ENCODE results near the gene BCL3. TPM values are rescaled to one million over a fixed set of nuclear protein-coding genes. Genes with fewer than 3 reads are reported as not detected.

BCL3 gene
- polyA plus RNA-seq, 1 donor (not counting 4 experiments of a cell fraction or from before 2014, with no cell fraction given) = 1.1 TPM

DNA sequence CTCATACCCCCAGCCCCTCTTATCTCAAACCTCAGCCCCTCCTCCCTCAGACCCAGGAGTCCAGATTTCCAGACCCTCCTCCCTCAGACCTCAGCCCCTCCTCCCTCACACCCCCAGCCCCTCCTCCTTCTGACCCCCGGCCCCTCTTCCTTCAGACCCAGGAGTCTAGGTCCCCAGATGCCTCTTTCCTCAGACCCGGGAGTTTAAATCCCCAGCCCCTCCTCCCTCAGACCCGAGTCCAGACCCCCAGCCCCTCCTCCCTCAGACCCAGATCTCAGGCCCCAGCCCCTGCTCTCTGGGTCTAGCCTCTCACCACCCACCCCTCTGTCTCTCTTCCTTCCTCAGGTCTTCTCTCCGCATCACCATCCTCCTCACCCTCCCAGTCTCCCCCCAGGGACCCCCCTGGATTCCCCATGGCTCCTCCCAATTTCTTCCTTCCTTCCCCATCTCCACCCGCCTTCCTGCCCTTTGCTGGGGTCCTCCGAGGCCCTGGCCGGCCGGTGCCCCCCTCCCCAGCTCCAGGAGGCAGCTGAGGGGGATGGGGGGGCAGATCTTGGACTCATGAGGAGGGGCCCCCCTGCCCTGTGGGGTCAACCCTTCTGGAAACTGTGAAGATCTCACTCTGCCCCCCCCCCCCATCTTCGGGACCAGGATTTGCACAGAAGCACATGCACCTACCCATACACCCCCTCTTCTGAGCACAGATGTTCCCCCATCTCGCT lies 10.7 kb downstream of the BCL3 start:
- Histone ChIP-seq H4K20me1 (ENCODE audit: control insufficient read depth, extremely low read depth, insufficient read depth, low read length) (no peaks in the 10 kb centered on the region), H3K9me1 (ENCODE audit: control insufficient read depth, extremely low read depth, insufficient read depth, low read length) (no peaks in the 10 kb centered on the region), H3K9me3 (ENCODE audit: control insufficient read depth, low read depth, low read length) (no peaks in the 10 kb centered on the region), H3K27me3 (ENCODE audit: control insufficient read depth, extremely low read depth, insufficient read depth, low read length) (no peaks in the 10 kb centered on the region), H3K36me3 (ENCODE audit: control insufficient read depth in 2 of 2, extremely low read depth in 1 of 2, insufficient read depth in 2 of 2, low read length in 2 of 2) (peaks cover 15 to 19% of the 10 kb centered on the region in 2 experiments), H3K9ac (ENCODE audit: control insufficient read depth, extremely low read depth, insufficient read depth, low read length) (no peak overlapping the region), H3K4me1 (ENCODE audit: control insufficient read depth, extremely low read depth, insufficient read depth, low read length) (peaks cover 11% of the 10 kb centered on the region), H3K4me3 (ENCODE audit: control insufficient read depth in 2 of 3, extremely low read depth in 1 of 3, insufficient read depth in 2 of 3, low read depth in 1 of 3, low read length in 3 of 3) (no peak overlapping the region), H3K27ac (ENCODE audit: control insufficient read depth, insufficient read depth, low read length) (no peak overlapping the region), H2AFZ (ENCODE audit: control insufficient read depth, low read length) (no peak overlapping the region), H3K79me2 (ENCODE audit: control insufficient read depth, insufficient read depth, low read length) (peaks cover 3% of the 10 kb centered on the region), H3K4me2 (ENCODE audit: control insufficient read depth, extremely low read depth, insufficient read depth, low read depth, low read length) (no peak overlapping the region)
- TF ChIP-seq EZH2 (IDR thresholded peaks at IDR 0.05; ENCODE audit: low read length) = no peak
- TF ChIP-seq, protein P1, sequence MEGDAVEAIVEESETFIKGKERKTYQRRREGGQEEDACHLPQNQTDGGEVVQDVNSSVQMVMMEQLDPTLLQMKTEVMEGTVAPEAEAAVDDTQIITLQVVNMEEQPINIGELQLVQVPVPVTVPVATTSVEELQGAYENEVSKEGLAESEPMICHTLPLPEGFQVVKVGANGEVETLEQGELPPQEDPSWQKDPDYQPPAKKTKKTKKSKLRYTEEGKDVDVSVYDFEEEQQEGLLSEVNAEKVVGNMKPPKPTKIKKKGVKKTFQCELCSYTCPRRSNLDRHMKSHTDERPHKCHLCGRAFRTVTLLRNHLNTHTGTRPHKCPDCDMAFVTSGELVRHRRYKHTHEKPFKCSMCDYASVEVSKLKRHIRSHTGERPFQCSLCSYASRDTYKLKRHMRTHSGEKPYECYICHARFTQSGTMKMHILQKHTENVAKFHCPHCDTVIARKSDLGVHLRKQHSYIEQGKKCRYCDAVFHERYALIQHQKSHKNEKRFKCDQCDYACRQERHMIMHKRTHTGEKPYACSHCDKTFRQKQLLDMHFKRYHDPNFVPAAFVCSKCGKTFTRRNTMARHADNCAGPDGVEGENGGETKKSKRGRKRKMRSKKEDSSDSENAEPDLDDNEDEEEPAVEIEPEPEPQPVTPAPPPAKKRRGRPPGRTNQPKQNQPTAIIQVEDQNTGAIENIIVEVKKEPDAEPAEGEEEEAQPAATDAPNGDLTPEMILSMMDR (optimal IDR thresholded peaks at IDR 0.05 in 1 of 3, IDR thresholded peaks at IDR 0.05 in 1 of 3, conservative IDR thresholded peaks at IDR 0.05 in 1 of 3; ENCODE audit: extremely low read depth in 1 of 3, insufficient read depth in 2 of 3, low read length in 3 of 3) = no peak
- dilution Hi-C loops (cut with MboI; ENCODE audit: extremely low pct_ligation_motif_present, low sequenced_read_pairs) = no loop called here
- DNase-seq (ENCODE audit: low read depth, low spot score) (no peak), FAIRE-seq (no peak)

DNA sequence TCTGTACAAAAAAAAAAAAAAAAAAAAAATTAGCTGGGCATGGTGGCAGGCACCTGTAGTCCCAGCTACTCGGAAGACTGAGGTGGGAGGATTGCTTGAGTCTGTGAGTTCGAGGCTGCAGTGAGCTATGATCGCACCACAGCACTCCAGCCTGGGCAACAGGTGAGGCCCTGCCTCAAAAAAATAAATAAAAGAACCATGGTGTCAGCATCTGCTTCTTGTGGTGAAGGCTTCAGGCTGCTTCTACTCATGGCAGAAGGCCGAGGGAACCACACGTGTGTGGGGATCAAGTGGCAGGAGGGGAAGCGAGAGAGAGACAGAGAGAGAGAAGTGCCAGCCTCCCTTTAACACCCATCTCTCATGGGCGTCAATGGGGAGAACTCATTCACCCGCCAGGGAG lies 13.5 kb downstream of the BCL3 start:
- Histone ChIP-seq H3K4me1 (ENCODE audit: control insufficient read depth, extremely low read depth, insufficient read depth, low read length) (no peaks in the 10 kb centered on the region), H3K4me2 (ENCODE audit: control insufficient read depth, extremely low read depth, insufficient read depth, low read depth, low read length) (no peak overlapping the region), H3K79me2 (ENCODE audit: control insufficient read depth, insufficient read depth, low read length) (no peaks in the 10 kb centered on the region), H3K4me3 (ENCODE audit: control insufficient read depth in 2 of 3, extremely low read depth in 1 of 3, insufficient read depth in 2 of 3, low read depth in 1 of 3, low read length in 3 of 3) (no peak overlapping the region), H3K27me3 (ENCODE audit: control insufficient read depth, extremely low read depth, insufficient read depth, low read length) (no peaks in the 10 kb centered on the region), H3K27ac (ENCODE audit: control insufficient read depth, insufficient read depth, low read length) (no peak overlapping the region), H4K20me1 (ENCODE audit: control insufficient read depth, extremely low read depth, insufficient read depth, low read length) (no peaks in the 10 kb centered on the region), H2AFZ (ENCODE audit: control insufficient read depth, low read length) (no peak overlapping the region), H3K36me3 (ENCODE audit: control insufficient read depth in 2 of 2, extremely low read depth in 1 of 2, insufficient read depth in 2 of 2, low read length in 2 of 2) (peaks cover 8 to 13% of the 10 kb centered on the region in 2 experiments), H3K9me3 (ENCODE audit: control insufficient read depth, low read depth, low read length) (no peaks in the 10 kb centered on the region), H3K9ac (ENCODE audit: control insufficient read depth, extremely low read depth, insufficient read depth, low read length) (no peak overlapping the region), H3K9me1 (ENCODE audit: control insufficient read depth, extremely low read depth, insufficient read depth, low read length) (no peaks in the 10 kb centered on the region)
- no peak for DNase-seq (ENCODE audit: low read depth, low spot score)
- dilution Hi-C loops (cut with MboI; ENCODE audit: extremely low pct_ligation_motif_present, low sequenced_read_pairs) = no loop called here
- no peak for FAIRE-seq
- no peak for TF ChIP-seq EZH2 (IDR thresholded peaks at IDR 0.05; ENCODE audit: low read length)
